ENCODE results near the gene MYO1F.
"Not testable (repeated sequence)": the region's sequence is repeated elsewhere in the genome, so short reads cannot be mapped to it uniquely, and the experiment has no call there.

- TF ChIP-seq CTCF, POLR2A (IDR thresholded peaks at IDR 0.05): not testable (repeated sequence)
These were observed 2.7 kb downstream of the MYO1F start for GRCh38 chr19:8574619-8574922.

All from lower leg skin (tissue), 3 donors.